Peyer's patch (tissue), 4 donors: ENCODE data around the gene GDAP2. TPM values are rescaled to one million over a fixed set of nuclear protein-coding genes. Genes with fewer than 3 reads are reported as not detected.

ENCODE experiments used
- DNase-seq, 3 donors: peaks; one replicate each; pipeline ENCODE4 v3.0.0-alpha.2; 2017 to 2019
- H3K27ac ChIP-seq, 4 donors: fragments of 200-600 bp; sonication (generic); one replicate each; pipeline ENCODE4 v1.5.1; 2016 to 2019
- H3K27me3 ChIP-seq, 2 donors: fragments of 200-600 bp; sonication (generic); one replicate each; pipeline ENCODE4 v1.5.1; 2019
- H3K36me3 ChIP-seq, 3 donors: fragments of 200-600 bp; sonication (generic); one replicate each; pipeline ENCODE4 v1.5.1; 2016 to 2019
- H3K4me1 ChIP-seq, 4 donors: fragments of 200-600 bp; sonication (generic); one replicate each; pipeline ENCODE4 v1.5.1; 2016 to 2019
- H3K4me3 ChIP-seq, 4 donors: fragments of 200-600 bp; sonication (generic); 1 replicate in 3 of 4; 2 replicates in 1 of 4; pipeline ENCODE4 v1.5.1; 2016 to 2019; ENCODE audit warnings: mild to moderate bottlenecking in 1 of 4
- H3K9me3 ChIP-seq, 4 donors: fragments of 200-600 bp; sonication (generic); one replicate each; pipeline ENCODE4 v1.5.1; 2016 to 2019; ENCODE audit warnings: mild to moderate bottlenecking in 1 of 4
- CTCF ChIP-seq, 6 experiments: fragments of 450-650 bp in 4 of 6; fragments of 200-600 bp in 2 of 6; sonication (generic) in 1 of 6; IDR thresholded peaks; one replicate each; pipeline ENCODE4 v1.5.1; 2017 to 2019; ENCODE audit warnings: antibody characterized with exemption in 6 of 6, mild to moderate bottlenecking in 3 of 6, moderate library complexity in 1 of 6
- POLR2A ChIP-seq, 2 donors: fragments of 450-650 bp; IDR thresholded peaks; one replicate each; pipeline ENCODE4 v1.5.1; 2017; ENCODE audit warnings: antibody characterized with exemption in 2 of 2, mild to moderate bottlenecking in 2 of 2, moderate library complexity in 2 of 2
- total RNA-seq, 4 donors: library from RNA; depleted of rRNA; stranded (reverse); fragments of >200 nt; gene quantifications; one replicate each; pipeline ENCODE4 v1.1.0, GENCODE V29; 2016

Gene GDAP2
- total RNA-seq, 4 donors from 2014 or later = 33.0 to 62.2 (median 46.2) TPM

GRCh38 chr1:117821774-117822482, 107.5 kb downstream of the GDAP2 start:
- peaks cover 0 to 4% (median 0%) of the 10 kb centered on the region in 4 donors for H3K4me1 ChIP-seq
- H3K4me3 ChIP-seq = no peak overlapping the region
- no peaks in the 10 kb centered on the region for H3K27me3 ChIP-seq
- no peaks in the 10 kb centered on the region for H3K9me3 ChIP-seq
- H3K36me3 ChIP-seq = no peaks in the 10 kb centered on the region
- no peak for DNase-seq
- TF ChIP-seq CTCF (IDR thresholded peaks at IDR 0.05) = no peak
- TF ChIP-seq POLR2A (IDR thresholded peaks at IDR 0.05) = no peak
- peak overlapping the region in 1 of 4 donors; percentile 73 for H3K27ac ChIP-seq

- no peak for DNase-seq
- H3K27ac ChIP-seq = peak overlapping the region in 1 of 4 donors; percentile 73
Observed at GRCh38 chr1:117821382-117821755, 108.1 kb downstream of the GDAP2 start.

GRCh38 chr1:117820694-117821381, 108.6 kb downstream of the GDAP2 start:
- TF ChIP-seq POLR2A (IDR thresholded peaks at IDR 0.05) (no peak), CTCF (IDR thresholded peaks at IDR 0.05) (no peak)
- no peaks in the 10 kb centered on the region for H3K27me3 ChIP-seq
- no peaks in the 10 kb centered on the region for H3K36me3 ChIP-seq
- DNase-seq = no peak
- H3K9me3 ChIP-seq = no peaks in the 10 kb centered on the region
- H3K27ac ChIP-seq = peak overlapping the region in 1 of 4 donors; percentile 73
- peaks cover 0 to 4% (median 0%) of the 10 kb centered on the region in 4 donors for H3K4me1 ChIP-seq
- no peak overlapping the region for H3K4me3 ChIP-seq

More at GRCh38 chr1:117821382-117821755, 108.1 kb downstream of the GDAP2 start:
- Histone ChIP-seq H3K4me1 (peaks cover 0 to 4% (median 0%) of the 10 kb centered on the region in 4 donors), H3K4me3 (no peak overlapping the region), H3K36me3 (no peaks in the 10 kb centered on the region), H3K9me3 (no peaks in the 10 kb centered on the region), H3K27me3 (no peaks in the 10 kb centered on the region)
- no peak for TF ChIP-seq POLR2A (IDR thresholded peaks at IDR 0.05)
- TF ChIP-seq CTCF (IDR thresholded peaks at IDR 0.05) = no peak

- Histone ChIP-seq H3K36me3 (no peaks in the 10 kb centered on the region), H3K9me3 (no peaks in the 10 kb centered on the region), H3K27me3 (no peaks in the 10 kb centered on the region), H3K4me3 (no peak overlapping the region), H3K4me1 (peaks cover 0 to 4% (median 0%) of the 10 kb centered on the region in 4 donors), H3K27ac (no peak overlapping the region)
- no peak for TF ChIP-seq CTCF (IDR thresholded peaks at IDR 0.05)
- TF ChIP-seq POLR2A (IDR thresholded peaks at IDR 0.05) = no peak
- no peak for DNase-seq
Observed at GRCh38 chr1:117820096-117820495, 109.3 kb downstream of the GDAP2 start.

- no peak for DNase-seq
- TF ChIP-seq POLR2A (IDR thresholded peaks at IDR 0.05) (no peak), CTCF (IDR thresholded peaks at IDR 0.05) (no peak)
- H3K4me1 ChIP-seq = peaks cover 0 to 4% (median 0%) of the 10 kb centered on the region in 4 donors
Observed at GRCh38 chr1:117819301-117819700, 110.1 kb downstream of the GDAP2 start.

More at GRCh38 chr1:117819301-117819700, 110.1 kb downstream of the GDAP2 start:
- H3K27ac ChIP-seq = no peak overlapping the region
- no peak overlapping the region for H3K4me3 ChIP-seq
- H3K27me3 ChIP-seq = no peaks in the 10 kb centered on the region
- H3K9me3 ChIP-seq = no peaks in the 10 kb centered on the region
- H3K36me3 ChIP-seq = no peaks in the 10 kb centered on the region
